Trophoblast cell (in vitro differentiated cells and primary cell): ENCODE data around the gene BMP4.
A peak's percentile ranks its signal among the peaks of the same experiment; 100 is the strongest.

Experiments used
- DNase-seq, 2 donors: peaks; one replicate each; pipeline ENCODE4 v3.0.0-alpha.2; 2016
- H2AFZ ChIP-seq: 2 replicates; pipeline ENCODE4 v1.6.1; 2013; ENCODE audit warnings: low read length, moderate library complexity, mild to moderate bottlenecking; ENCODE audit not compliant: insufficient read depth, poor library complexity
- H2AK5ac ChIP-seq: 2 replicates; pipeline ENCODE4 v1.6.1; 2013; ENCODE audit warnings: mild to moderate bottlenecking, low read length
- H2BK120ac ChIP-seq: 2 replicates; pipeline ENCODE4 v1.6.1; 2013; ENCODE audit warnings: low read length, mild to moderate bottlenecking, moderate library complexity; ENCODE audit not compliant: insufficient read depth, poor library complexity
- H2BK12ac ChIP-seq: 2 replicates; pipeline ENCODE4 v1.6.1; 2013; ENCODE audit warnings: mild to moderate bottlenecking, low read length, moderate library complexity
- H2BK5ac ChIP-seq: 2 replicates; pipeline ENCODE4 v1.6.1; 2013; ENCODE audit warnings: low read length, low read depth, moderate library complexity, mild to moderate bottlenecking; ENCODE audit not compliant: poor library complexity
- H3K14ac ChIP-seq: 2 replicates; pipeline ENCODE4 v1.6.1; 2013; ENCODE audit warnings: mild to moderate bottlenecking, low read length
- H3K18ac ChIP-seq: 2 replicates; pipeline ENCODE4 v1.6.1; 2013; ENCODE audit warnings: mild to moderate bottlenecking, low read length
- H3K23ac ChIP-seq: 2 replicates; pipeline ENCODE4 v1.6.1; 2013; ENCODE audit warnings: low read length
- H3K27ac ChIP-seq: 2 replicates; pipeline ENCODE4 v1.5.1; 2013; ENCODE audit warnings: low read depth, mild to moderate bottlenecking, inconsistent platforms, low read length, moderate library complexity
- H3K27me3 ChIP-seq: 2 replicates; pipeline ENCODE4 v1.6.1; 2013; ENCODE audit warnings: inconsistent platforms, mild to moderate bottlenecking, low read length, moderate library complexity; ENCODE audit not compliant: insufficient read depth
- H3K36me3 ChIP-seq, 2 experiments: 1 replicate in 1 of 2; 2 replicates in 1 of 2; pipeline ENCODE4 v1.6.1; 2013; ENCODE audit warnings: low read length in 2 of 2, mild to moderate bottlenecking in 2 of 2, moderate library complexity in 1 of 2; ENCODE audit not compliant: insufficient read depth in 2 of 2, control insufficient read depth in 1 of 2
- H3K4ac ChIP-seq: 2 replicates; pipeline ENCODE4 v1.6.1; 2013; ENCODE audit warnings: low read depth, mild to moderate bottlenecking, low read length, moderate library complexity
- H3K4me1 ChIP-seq, 2 experiments: 1 replicate in 1 of 2; 2 replicates in 1 of 2; pipeline ENCODE4 v1.6.1; 2013; ENCODE audit warnings: low read length in 2 of 2, mild to moderate bottlenecking in 2 of 2, moderate library complexity in 1 of 2; ENCODE audit not compliant: insufficient read depth in 2 of 2, control insufficient read depth in 1 of 2
- H3K4me2 ChIP-seq: 2 replicates; pipeline ENCODE4 v1.6.1; 2013; ENCODE audit warnings: inconsistent platforms, mild to moderate bottlenecking, low read length, moderate library complexity
- H3K4me3 ChIP-seq: 2 replicates; pipeline ENCODE4 v1.5.1; 2013; ENCODE audit warnings: mild to moderate bottlenecking, low read depth, low read length, inconsistent platforms
- H3K79me1 ChIP-seq: one replicate; pipeline ENCODE4 v1.6.1; 2013; ENCODE audit warnings: low read length
- H3K79me2 ChIP-seq: 2 replicates; pipeline ENCODE4 v1.6.1; 2013; ENCODE audit warnings: low read length, mild to moderate bottlenecking; ENCODE audit not compliant: control insufficient read depth, insufficient read depth, poor library complexity
- H3K9ac ChIP-seq: 2 replicates; pipeline ENCODE4 v1.6.1; 2013; ENCODE audit warnings: mild to moderate bottlenecking, low read length
- H3K9me3 ChIP-seq: 2 replicates; pipeline ENCODE4 v1.6.1; 2013; ENCODE audit warnings: low read depth, mild to moderate bottlenecking, control low read depth, inconsistent platforms, low read length; ENCODE audit not compliant: insufficient read depth
- H4K12ac ChIP-seq: 2 replicates; pipeline ENCODE4 v1.6.1; 2013; ENCODE audit warnings: low read depth, mild to moderate bottlenecking, low read length, moderate library complexity
- H4K8ac ChIP-seq: 2 replicates; pipeline ENCODE4 v1.6.1; 2013; ENCODE audit warnings: low read depth, mild to moderate bottlenecking, low read length, moderate library complexity
- H4K91ac ChIP-seq: one replicate; pipeline ENCODE4 v1.6.1; 2013; ENCODE audit warnings: low read depth, mild to moderate bottlenecking, low read length, moderate library complexity
- WGBS: extraction: QIAGEN DNeasy Blood & Tissue Kit; methylation state at CpG from one replicate; pipeline ENCODE4 v1.1.7; 2013; ENCODE audit warnings: missing lambda C conversion rate; ENCODE audit not compliant: insufficient read length, insufficient coverage; ENCODE audit errors: extremely low coverage; 5-methylcytosine and 5-hydroxymethylcytosine counted together

The BMP4 gene

GRCh38 chr14:53951627-53952303 is 4.9 kb downstream of the BMP4 start:
- Histone ChIP-seq H4K91ac (no peak overlapping the region), H4K8ac (peak overlapping the region; percentile 6), H4K12ac (no peak overlapping the region), H3K36me3 (peaks cover 9 to 13% of the 10 kb centered on the region in 2 experiments), H3K14ac (no peak overlapping the region), H3K9ac (peak overlapping the region; percentile 36), H2BK120ac (no peak overlapping the region), H2BK12ac (no peak overlapping the region), H2AK5ac (no peak overlapping the region), H3K9me3 (no peaks in the 10 kb centered on the region), H2BK5ac (no peak overlapping the region), H3K79me1 (peaks cover 32% of the 10 kb centered on the region), H3K4me3 (peak overlapping the region; percentile 64), H3K23ac (no peak overlapping the region), H3K4me1 (peaks cover 8 to 26% of the 10 kb centered on the region in 2 experiments), H3K4me2 (peak overlapping the region; percentile 72), H2AFZ (peak overlapping the region; percentile 52), H3K27me3 (no peaks in the 10 kb centered on the region), H3K18ac (no peak overlapping the region), H3K4ac (peak overlapping the region; percentile 9), H3K27ac (no peak overlapping the region), H3K79me2 (peaks cover 14% of the 10 kb centered on the region)
- whole genome bisulfite sequencing: no CpG with 5 or more reads among the region's 32 CpGs
- DNase-seq: peak; percentile 82 to 90

- H3K79me2 ChIP-seq: peaks cover 14% of the 10 kb centered on the region
Measured at GRCh38 chr14:53951243-53951626, 5.4 kb downstream of the BMP4 start.

GRCh38 chr14:53950031-53950793 is 6.4 kb downstream of the BMP4 start:
- Histone ChIP-seq H2BK120ac (no peak overlapping the region), H2AK5ac (no peak overlapping the region), H3K79me1 (peaks cover 26% of the 10 kb centered on the region), H3K4ac (no peak overlapping the region), H3K27me3 (no peaks in the 10 kb centered on the region), H3K9me3 (no peaks in the 10 kb centered on the region), H3K27ac (no peak overlapping the region), H4K8ac (no peak overlapping the region), H3K23ac (no peak overlapping the region), H3K79me2 (peaks cover 9% of the 10 kb centered on the region), H4K91ac (no peak overlapping the region), H3K4me2 (no peak overlapping the region), H3K4me1 (peaks cover 10 to 23% of the 10 kb centered on the region in 2 experiments), H3K4me3 (no peak overlapping the region), H2AFZ (no peak overlapping the region), H2BK5ac (no peak overlapping the region), H2BK12ac (no peak overlapping the region), H3K9ac (no peak overlapping the region), H3K18ac (no peak overlapping the region), H3K14ac (no peak overlapping the region), H3K36me3 (peaks cover 9 to 13% of the 10 kb centered on the region in 2 experiments), H4K12ac (no peak overlapping the region)
- no CpG with 5 or more reads among the region's 24 CpGs for WGBS
- DNase-seq: peak in 1 of 2 donors; percentile 32

More at GRCh38 chr14:53951243-53951626, 5.4 kb downstream of the BMP4 start:
- no CpG with 5 or more reads among the region's 6 CpGs for WGBS
- Histone ChIP-seq H3K27ac (no peak overlapping the region), H2AFZ (no peak overlapping the region), H3K14ac (no peak overlapping the region), H3K4me1 (peaks cover 10 to 29% of the 10 kb centered on the region in 2 experiments), H3K18ac (no peak overlapping the region), H3K9ac (no peak overlapping the region), H3K9me3 (no peaks in the 10 kb centered on the region), H3K23ac (no peak overlapping the region), H3K4me2 (peak overlapping the region; percentile 72), H3K4me3 (no peak overlapping the region), H4K91ac (no peak overlapping the region), H3K27me3 (no peaks in the 10 kb centered on the region), H4K8ac (no peak overlapping the region), H3K36me3 (peaks cover 9 to 13% of the 10 kb centered on the region in 2 experiments), H2BK120ac (no peak overlapping the region), H3K4ac (no peak overlapping the region), H3K79me1 (peaks cover 31% of the 10 kb centered on the region), H2BK12ac (no peak overlapping the region), H2AK5ac (no peak overlapping the region), H4K12ac (no peak overlapping the region), H2BK5ac (no peak overlapping the region)
- no peak for DNase-seq

- Histone ChIP-seq H4K91ac (no peak overlapping the region), H3K4me2 (no peak overlapping the region), H3K4me3 (no peak overlapping the region), H2AK5ac (no peak overlapping the region), H3K14ac (no peak overlapping the region), H2BK5ac (no peak overlapping the region), H3K27me3 (no peaks in the 10 kb centered on the region), H3K4ac (no peak overlapping the region), H2AFZ (no peak overlapping the region), H2BK12ac (no peak overlapping the region), H3K18ac (no peak overlapping the region), H2BK120ac (no peak overlapping the region), H3K79me2 (peaks cover 6% of the 10 kb centered on the region), H3K9ac (no peak overlapping the region), H4K12ac (no peak overlapping the region), H3K36me3 (peaks cover 9 to 13% of the 10 kb centered on the region in 2 experiments), H4K8ac (no peak overlapping the region), H3K9me3 (no peaks in the 10 kb centered on the region), H3K23ac (no peak overlapping the region), H3K79me1 (peaks cover 21% of the 10 kb centered on the region), H3K27ac (no peak overlapping the region), H3K4me1 (peaks cover 10 to 20% of the 10 kb centered on the region in 2 experiments)
- WGBS: no CpG with 5 or more reads among the region's 1 CpG
- DNase-seq: no peak
Measured at GRCh38 chr14:53949201-53949600, 7.4 kb downstream of the BMP4 start.
